K562 (cell line): ENCODE results near the gene GYPA. TPM values are rescaled to one million over a fixed set of nuclear protein-coding genes. Genes with fewer than 3 reads are reported as not detected.
A peak's percentile ranks its signal among the peaks of the same experiment; 100 is the strongest.
"Not testable (repeated sequence)": the region's sequence is repeated elsewhere in the genome, so short reads cannot be mapped to it uniquely, and the experiment has no call there.

ENCODE experiments used
- ATAC-seq: fragments of 200-7000 bp; cut with Tn5 transposase; 3 replicates; pipeline ENCODE4 v1.9.1; 2020; ENCODE audit warnings: moderate library complexity
- BruUV-seq: library from RNA; stranded (reverse); fragments of 400-500 nt; replicated peaks from 2 replicates; lab custom pipeline; 2021; lab: Mats Ljungman, UMichigan
- CTCF ChIA-PET: fragments of 300-600 bp; formaldehyde crosslinking; extraction: SDS; loops from one replicate; lab custom pipeline; 2021; ENCODE audit warnings: low intra/inter-chr PET ratio; lab: Yijun Ruan, JAX
- POLR2A ChIA-PET: fragments of 300-600, 350-650 bp; sonication (Branson Sonifier 250); formaldehyde crosslinking; extraction: SDS; loops from one replicate; lab custom pipeline; 2021; ENCODE audit warnings: antibody characterized with exemption, inconsistent platforms; lab: Yijun Ruan, JAX
- DNase-seq, 4 experiments: peaks; one replicate each; pipeline versions ENCODE4 v3.0.0 to v3.0.0-alpha.2; 2011 to 2018; ENCODE audit warnings: low spot score in 3 of 4, mixed read lengths in 3 of 4; ENCODE audit errors: extremely low read depth in 1 of 4
- FAIRE-seq: peaks from 2 replicates; lab custom pipeline; 2011; peaks lifted over from hg19 to GRCh38; lab: Jason Lieb, UNC
- H2AFZ ChIP-seq: 2 replicates; pipeline ENCODE4 v1.6.0; 2011; ENCODE audit warnings: low read depth, low read length, control low read depth, inconsistent platforms
- H3K27ac ChIP-seq: fragments of 200-600 bp; 3 replicates; pipeline ENCODE4 v1.8.0; 2011; ENCODE audit warnings: low read depth, mild to moderate bottlenecking, control low read depth, inconsistent platforms, low read length, moderate library complexity, mixed read lengths; ENCODE audit errors: extremely low read depth
- H3K27me3 ChIP-seq, 2 experiments: fragments of 300-600 bp in 1 of 2; 2 replicates in 1 of 2; 3 replicates in 1 of 2; pipeline versions ENCODE4 v1.6.0 to v1.8.0; 2011; ENCODE audit warnings: inconsistent platforms in 2 of 2, low read length in 2 of 2, mild to moderate bottlenecking in 1 of 2, mixed read lengths in 1 of 2, moderate library complexity in 1 of 2; ENCODE audit not compliant: control insufficient read depth in 2 of 2, insufficient read depth in 2 of 2
- H3K36me3 ChIP-seq: fragments of 300-600 bp; 3 replicates; pipeline ENCODE4 v1.8.0; 2011; ENCODE audit warnings: mild to moderate bottlenecking, low read length, inconsistent platforms; ENCODE audit not compliant: control insufficient read depth, insufficient read depth
- H3K4me1 ChIP-seq, 2 experiments: fragments of 200-600 bp in 1 of 2; replicated peaks in 1 of 2; 2 replicates in 1 of 2; 3 replicates in 1 of 2; pipeline versions ENCODE4 v1.5.1 to v1.8.0; 2011; ENCODE audit warnings: inconsistent platforms in 2 of 2, low read length in 2 of 2, mild to moderate bottlenecking in 1 of 2, mixed read lengths in 1 of 2, moderate library complexity in 1 of 2; ENCODE audit not compliant: control insufficient read depth in 2 of 2, insufficient read depth in 2 of 2
- H3K4me2 ChIP-seq: 2 replicates; pipeline ENCODE4 v1.6.1; 2011; ENCODE audit warnings: low read length, control low read depth, inconsistent platforms, mixed read lengths; ENCODE audit not compliant: insufficient read depth
- H3K4me3 ChIP-seq: fragments of 200-600 bp; sonication (generic), shearing (Covaris generic); 2 replicates; pipeline ENCODE4 v1.5.1; 2016; ENCODE audit warnings: control low read depth, inconsistent platforms
- H3K79me2 ChIP-seq: fragments of 200-600 bp; 3 replicates; pipeline ENCODE4 v1.8.0; 2011; ENCODE audit warnings: low read length, inconsistent platforms; ENCODE audit not compliant: control insufficient read depth, insufficient read depth
- H3K9ac ChIP-seq, 2 experiments: 2 replicates each; pipeline versions ENCODE4 v1.6.0 to v1.6.1; 2011; ENCODE audit warnings: low read depth in 2 of 2, low read length in 2 of 2, control low read depth in 1 of 2, inconsistent platforms in 1 of 2, mild to moderate bottlenecking in 1 of 2, mixed read lengths in 1 of 2; ENCODE audit not compliant: insufficient read depth in 1 of 2
- H3K9me1 ChIP-seq: one replicate; pipeline ENCODE4 v1.6.0; 2011; ENCODE audit warnings: inconsistent platforms, mild to moderate bottlenecking, low read length, moderate library complexity; ENCODE audit not compliant: control insufficient read depth, insufficient read depth
- H3K9me3 ChIP-seq: replicated peaks from 2 replicates; pipeline ENCODE4 v1.5.1; 2011; ENCODE audit warnings: low read depth, low read length, inconsistent platforms; ENCODE audit not compliant: control insufficient read depth, insufficient read depth
- H4K20me1 ChIP-seq: replicated peaks from 2 replicates; pipeline ENCODE4 v1.6.1; 2011; ENCODE audit warnings: low read length, inconsistent platforms, mixed read lengths; ENCODE audit not compliant: control insufficient read depth, insufficient read depth
- ATF7 ChIP-seq: fragments of 450-650 bp; IDR thresholded peaks from 2 replicates; pipeline ENCODE4 v1.7.1; 2014; ENCODE audit warnings: mild to moderate bottlenecking, moderate library complexity
- CTCF ChIP-seq, 3 experiments: IDR thresholded peaks in 2 of 3; conservative IDR thresholded peaks in 1 of 3; 2 replicates each; pipeline ENCODE4 v1.5.1; 2011 to 2012; ENCODE audit warnings: low read length in 3 of 3, mild to moderate bottlenecking in 3 of 3, control low read depth in 2 of 3, improper control_type of control experiment in 1 of 3, inconsistent platforms in 1 of 3, low read depth in 1 of 3, mixed read lengths in 1 of 3, moderate library complexity in 1 of 3; ENCODE audit not compliant: insufficient read depth in 2 of 3
- KLF16 ChIP-seq: IDR thresholded peaks from 2 replicates; pipeline ENCODE4 v1.6.1; 2016; ENCODE audit warnings: antibody characterized with exemption
- RAD21 ChIP-seq, 2 experiments: fragments of 250-450 bp in 1 of 2; fragments of 450-650 bp in 1 of 2; sonication (Bioruptor Pico) in 1 of 2; formaldehyde crosslinking in 1 of 2; IDR thresholded peaks in 1 of 2; conservative IDR thresholded peaks in 1 of 2; 2 replicates each; pipeline versions ENCODE4 v1.4.0 to v1.8.0; 2020 to 2022; ENCODE audit warnings: mild to moderate bottlenecking in 2 of 2, moderate library complexity in 1 of 2
- SMC3 ChIP-seq: conservative IDR thresholded peaks from 2 replicates; pipeline ENCODE4 v1.6.1; 2011; ENCODE audit warnings: low read depth, low read length, improper control_type of control experiment; ENCODE audit not compliant: insufficient read depth
- WGBS: fragments of 100-300 bp; shearing (Covaris generic); methylation state at CpG from one replicate; pipeline ENCODE4 v1.1.6; 2016; ENCODE audit warnings: low coverage, mixed read lengths; ENCODE audit not compliant: insufficient coverage; ENCODE audit errors: missing lambda C conversion rate; 5-methylcytosine and 5-hydroxymethylcytosine counted together
- in situ Hi-C: fragments of 300-500 bp; cut with MboI; formaldehyde crosslinking; loops from 4 replicates; pipeline ENCODE4 v1.15.0; 2018; ENCODE audit warnings: inconsistent platforms, mixed read lengths
- intact Hi-C: fragments of 100-400 bp; cut with micrococcal nuclease; formaldehyde crosslinking; loops from 2 replicates; pipeline ENCODE4 v1.14.2; 2022
- polyA plus RNA-seq, 8 experiments: library from polyadenylated mRNA; depleted of rRNA in 4 of 8; stranded (reverse) in 5 of 8; unstranded in 3 of 8; fragments of >200 nt; fragmentation: Nextera tagmentation in 2 of 8; fragmentation: Illumina TruSeq in 1 of 8; extraction: Ambion mirVana in 2 of 8; extraction: Trizol in 1 of 8; gene quantifications; 2 replicates each; pipeline versions ENCODE4 v1.2.1 to v1.2.3, GENCODE V29; 2011 to 2014; ENCODE audit warnings: inconsistent platforms in 1 of 8, missing spikeins in 1 of 8
- total RNA-seq, 7 experiments: library from RNA; depleted of rRNA in 6 of 7; stranded (reverse); fragments of >200 nt in 6 of 7; fragmentation: Illumina TruSeq in 2 of 7; extraction: Trizol in 2 of 7; gene quantifications; 2 replicates each; pipeline versions ENCODE4 v1.2.1 to v1.2.3, GENCODE V29; 2011 to 2021; ENCODE audit warnings: low replicate concordance in 1 of 7
- TF ChIP-seq, protein P1 (sequence below), 2 experiments: fragments of 450-650 bp; formaldehyde crosslinking in 1 of 2; IDR thresholded peaks; 2 replicates each; pipeline versions ENCODE4 v1.4.0 to v1.6.1; 2014 to 2020; ENCODE audit warnings: mild to moderate bottlenecking in 2 of 2, borderline replicate concordance in 1 of 2, low read depth in 1 of 2
- TF ChIP-seq, protein P2 (sequence below): fragments of 450-650 bp; formaldehyde crosslinking; IDR thresholded peaks from 2 replicates; pipeline ENCODE4 v1.4.0; 2020; ENCODE audit warnings: mild to moderate bottlenecking, moderate library complexity

The GYPA gene
- total and polyA plus RNA-seq, 9 of the 15 experiments (the other 6 are each of a cell fraction or from before 2014, with no cell fraction given) = 35.3 to 278 (median 122) TPM

DNA sequence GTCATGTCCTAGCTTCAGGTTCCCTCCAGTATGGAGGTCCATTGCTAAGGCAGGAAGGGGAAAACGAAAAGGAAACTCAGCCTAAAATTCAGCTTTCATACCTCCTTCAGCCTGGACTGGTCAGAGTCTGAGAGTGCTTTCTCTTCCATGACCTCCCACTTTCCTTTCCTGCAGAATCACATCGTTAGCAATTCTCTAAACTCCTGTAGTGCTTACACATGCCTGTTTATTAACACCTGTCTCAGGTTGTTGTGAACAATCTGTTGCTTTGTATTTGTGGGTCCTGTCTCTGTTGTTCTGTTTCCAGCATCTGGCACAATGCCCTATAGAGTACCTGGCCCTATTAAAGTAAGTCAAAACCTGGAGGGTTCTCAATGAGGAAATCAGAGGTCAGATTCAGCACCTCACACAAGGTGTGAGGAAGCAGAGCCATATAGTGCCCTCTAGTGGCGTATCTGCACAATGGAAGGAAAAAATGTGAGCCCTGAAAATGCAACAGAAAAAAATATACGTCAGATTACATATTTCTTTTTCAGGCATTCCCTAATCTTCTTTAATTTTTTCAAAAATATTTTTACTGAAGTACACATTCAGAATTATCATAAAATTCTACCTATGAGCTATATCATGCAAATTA lies 2.3 kb upstream of the GYPA start:
- H3K9me1 ChIP-seq, H3K27me3 ChIP-seq, BruUV-seq: not testable (repeated sequence)
- DNase-seq (peak; percentile 12 to 79 (median 18)), ATAC-seq (peak; percentile 10; the same call in 2 of the 3 replicates)
- peaks cover 25% of the 10 kb centered on the region for H3K79me2 ChIP-seq
- TF ChIP-seq, protein P1, sequence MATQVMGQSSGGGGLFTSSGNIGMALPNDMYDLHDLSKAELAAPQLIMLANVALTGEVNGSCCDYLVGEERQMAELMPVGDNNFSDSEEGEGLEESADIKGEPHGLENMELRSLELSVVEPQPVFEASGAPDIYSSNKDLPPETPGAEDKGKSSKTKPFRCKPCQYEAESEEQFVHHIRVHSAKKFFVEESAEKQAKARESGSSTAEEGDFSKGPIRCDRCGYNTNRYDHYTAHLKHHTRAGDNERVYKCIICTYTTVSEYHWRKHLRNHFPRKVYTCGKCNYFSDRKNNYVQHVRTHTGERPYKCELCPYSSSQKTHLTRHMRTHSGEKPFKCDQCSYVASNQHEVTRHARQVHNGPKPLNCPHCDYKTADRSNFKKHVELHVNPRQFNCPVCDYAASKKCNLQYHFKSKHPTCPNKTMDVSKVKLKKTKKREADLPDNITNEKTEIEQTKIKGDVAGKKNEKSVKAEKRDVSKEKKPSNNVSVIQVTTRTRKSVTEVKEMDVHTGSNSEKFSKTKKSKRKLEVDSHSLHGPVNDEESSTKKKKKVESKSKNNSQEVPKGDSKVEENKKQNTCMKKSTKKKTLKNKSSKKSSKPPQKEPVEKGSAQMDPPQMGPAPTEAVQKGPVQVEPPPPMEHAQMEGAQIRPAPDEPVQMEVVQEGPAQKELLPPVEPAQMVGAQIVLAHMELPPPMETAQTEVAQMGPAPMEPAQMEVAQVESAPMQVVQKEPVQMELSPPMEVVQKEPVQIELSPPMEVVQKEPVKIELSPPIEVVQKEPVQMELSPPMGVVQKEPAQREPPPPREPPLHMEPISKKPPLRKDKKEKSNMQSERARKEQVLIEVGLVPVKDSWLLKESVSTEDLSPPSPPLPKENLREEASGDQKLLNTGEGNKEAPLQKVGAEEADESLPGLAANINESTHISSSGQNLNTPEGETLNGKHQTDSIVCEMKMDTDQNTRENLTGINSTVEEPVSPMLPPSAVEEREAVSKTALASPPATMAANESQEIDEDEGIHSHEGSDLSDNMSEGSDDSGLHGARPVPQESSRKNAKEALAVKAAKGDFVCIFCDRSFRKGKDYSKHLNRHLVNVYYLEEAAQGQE (IDR thresholded peaks at IDR 0.05; ENCODE audit: borderline replicate concordance) = peak; percentile 66; the same call in 1 of the 2 replicates
- TF ChIP-seq, protein P1 (CRISPR knock-in tag; IDR thresholded peaks at IDR 0.05; ENCODE audit: low read depth) = not testable (repeated sequence)
- peak; percentile 52 for TF ChIP-seq SMC3
- TF ChIP-seq, protein P2, sequence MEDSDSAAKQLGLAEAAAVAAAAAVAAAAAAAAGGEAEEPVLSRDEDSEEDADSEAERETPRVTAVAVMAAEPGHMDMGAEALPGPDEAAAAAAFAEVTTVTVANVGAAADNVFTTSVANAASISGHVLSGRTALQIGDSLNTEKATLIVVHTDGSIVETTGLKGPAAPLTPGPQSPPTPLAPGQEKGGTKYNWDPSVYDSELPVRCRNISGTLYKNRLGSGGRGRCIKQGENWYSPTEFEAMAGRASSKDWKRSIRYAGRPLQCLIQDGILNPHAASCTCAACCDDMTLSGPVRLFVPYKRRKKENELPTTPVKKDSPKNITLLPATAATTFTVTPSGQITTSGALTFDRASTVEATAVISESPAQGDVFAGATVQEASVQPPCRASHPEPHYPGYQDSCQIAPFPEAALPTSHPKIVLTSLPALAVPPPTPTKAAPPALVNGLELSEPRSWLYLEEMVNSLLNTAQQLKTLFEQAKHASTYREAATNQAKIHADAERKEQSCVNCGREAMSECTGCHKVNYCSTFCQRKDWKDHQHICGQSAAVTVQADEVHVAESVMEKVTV (CRISPR knock-in tag) = peak; percentile 56; the same call in 1 of the 2 replicates
- TF ChIP-seq KLF16 = 0 out of 2 replicates have a peak, but pooled peaks have one; percentile 20
- peak; percentile 76 to 80 for TF ChIP-seq RAD21 (CRISPR knock-in tag; conservative IDR thresholded peaks at IDR 0.05 in 1 of 2, IDR thresholded peaks at IDR 0.05 in 1 of 2)
- peak; percentile 45 to 74 (median 55); a peak in 5 of 6 replicates for TF ChIP-seq CTCF (IDR thresholded peaks at IDR 0.05 in 2 of 3, conservative IDR thresholded peaks at IDR 0.05 in 1 of 3; ENCODE audit: insufficient read depth in 2 of 3, low read depth in 1 of 3, low read length in 3 of 3)
- TF ChIP-seq ATF7 = peak; percentile 35; the same call in 1 of the 2 replicates
- TF ChIP-seq, all 486 proteins: peak for 7; not testable (repeated sequence) for 479
- 24% methylated on average over 4 of the region's 4 CpGs for WGBS
- H3K36me3 ChIP-seq, H3K4me2 ChIP-seq, H4K20me1 ChIP-seq, H3K9me3 ChIP-seq, H3K4me3 ChIP-seq, POLR2A ChIA-PET, H3K9ac ChIP-seq, H2AFZ ChIP-seq, H3K27ac ChIP-seq, H3K4me1 ChIP-seq, FAIRE-seq: not testable (repeated sequence)
- CTCF ChIA-PET = interaction anchor here (1.4 kb wide), 1 partner anchor 369 kb away, joined by 3 read pairs; no protein-coding TSS in a partner anchor
- in situ Hi-C loops (loop anchor here (5.0 kb wide), 1 partner anchor 236 kb away; the partner anchor contains the start of gene GYPE), intact Hi-C loops (loop anchor here (1.0 to 5.0 kb wide), 2 partner anchors 126 to 369 kb away; partner anchors contain the start of gene GYPB)
